Astrocyte (in vitro differentiated cells and primary cell): ENCODE data around the gene PTPRD. TPM values are rescaled to one million over a fixed set of nuclear protein-coding genes. Genes with fewer than 3 reads are reported as not detected.
A peak's percentile ranks its signal among the peaks of the same experiment; 100 is the strongest.

ENCODE experiments used
- DNase-seq: peaks from one replicate; pipeline ENCODE4 v3.0.0-alpha.2; 2010; ENCODE audit warnings: low read depth
- FAIRE-seq: peaks from 2 replicates; lab custom pipeline; 2011; peaks lifted over from hg19 to GRCh38; lab: Jason Lieb, UNC
- H2AFZ ChIP-seq: 2 replicates; pipeline ENCODE4 v1.6.0; 2012; ENCODE audit warnings: low read depth, low read length, inconsistent platforms
- H3K27ac ChIP-seq: 2 replicates; pipeline ENCODE4 v1.5.1; 2011; ENCODE audit warnings: low read depth, low read length, inconsistent platforms
- H3K27me3 ChIP-seq: 2 replicates; pipeline ENCODE4 v1.6.0; 2011; ENCODE audit warnings: low read length, inconsistent platforms; ENCODE audit not compliant: insufficient read depth
- H3K36me3 ChIP-seq: 2 replicates; pipeline ENCODE4 v1.5.1; 2011; ENCODE audit warnings: low read length, inconsistent platforms; ENCODE audit not compliant: insufficient read depth
- H3K4me1 ChIP-seq: 2 replicates; pipeline ENCODE4 v1.5.1; 2011; ENCODE audit warnings: low read length, inconsistent platforms; ENCODE audit not compliant: insufficient read depth
- H3K4me2 ChIP-seq: 2 replicates; pipeline ENCODE4 v1.6.0; 2012; ENCODE audit warnings: low read length, inconsistent platforms
- H3K4me3 ChIP-seq: 2 replicates; pipeline ENCODE4 v1.5.1; 2011; ENCODE audit warnings: low read depth, mild to moderate bottlenecking, low read length, inconsistent platforms; ENCODE audit not compliant: insufficient read depth
- H3K79me2 ChIP-seq: 2 replicates; pipeline ENCODE4 v1.6.0; 2012; ENCODE audit warnings: mild to moderate bottlenecking, low read length, inconsistent platforms; ENCODE audit not compliant: insufficient read depth
- H3K9ac ChIP-seq: 2 replicates; pipeline ENCODE4 v1.6.0; 2012; ENCODE audit warnings: mild to moderate bottlenecking, low read length, inconsistent platforms
- H3K9me3 ChIP-seq: 2 replicates; pipeline ENCODE4 v1.5.1; 2012; ENCODE audit warnings: low read depth, mild to moderate bottlenecking, low read length, inconsistent platforms; ENCODE audit not compliant: insufficient read depth
- H4K20me1 ChIP-seq: 2 replicates; pipeline ENCODE4 v1.6.0; 2012; ENCODE audit warnings: low read length, inconsistent platforms; ENCODE audit not compliant: insufficient read depth
- H3K27ac Mint-ChIP-seq: one replicate; pipeline ENCODE4 v1.8.0; 2021; ENCODE audit warnings: mild to moderate bottlenecking, mixed read lengths; ENCODE audit not compliant: unreplicated experiment
- H3K27me3 Mint-ChIP-seq: one replicate; pipeline ENCODE4 v1.8.0; 2021; ENCODE audit warnings: low read depth, mixed read lengths; ENCODE audit not compliant: unreplicated experiment
- H3K36me3 Mint-ChIP-seq: one replicate; pipeline ENCODE4 v1.8.0; 2021; ENCODE audit warnings: low read depth, mixed read lengths; ENCODE audit not compliant: unreplicated experiment
- H3K4me1 Mint-ChIP-seq: one replicate; pipeline ENCODE4 v1.8.0; 2021; ENCODE audit warnings: low read depth, mixed read lengths; ENCODE audit not compliant: unreplicated experiment
- H3K4me3 Mint-ChIP-seq: one replicate; pipeline ENCODE4 v1.8.0; 2021; ENCODE audit warnings: mild to moderate bottlenecking, moderate library complexity, mixed read lengths; ENCODE audit not compliant: unreplicated experiment
- H3K9me3 Mint-ChIP-seq: one replicate; pipeline ENCODE4 v1.8.0; 2021; ENCODE audit warnings: mild to moderate bottlenecking, mixed read lengths; ENCODE audit not compliant: unreplicated experiment
- EZH2 ChIP-seq: IDR thresholded peaks from 2 replicates; pipeline ENCODE4 v1.6.1; 2012; ENCODE audit warnings: mild to moderate bottlenecking, low read length, inconsistent platforms; ENCODE audit not compliant: insufficient read depth
- total RNA-seq: library from RNA; stranded (reverse); gene quantifications from 2 replicates; pipeline ENCODE4 v1.2.1, GENCODE V29; 2021
- TF ChIP-seq, protein P1 (sequence below): IDR thresholded peaks from 2 replicates; pipeline ENCODE4 v1.5.1; 2011; ENCODE audit warnings: low read depth, mild to moderate bottlenecking, inconsistent platforms, low read length, moderate library complexity; ENCODE audit not compliant: insufficient read depth

PTPRD gene
- total RNA-seq, 1 donor from 2014 or later, result 88.1 TPM

DNA sequence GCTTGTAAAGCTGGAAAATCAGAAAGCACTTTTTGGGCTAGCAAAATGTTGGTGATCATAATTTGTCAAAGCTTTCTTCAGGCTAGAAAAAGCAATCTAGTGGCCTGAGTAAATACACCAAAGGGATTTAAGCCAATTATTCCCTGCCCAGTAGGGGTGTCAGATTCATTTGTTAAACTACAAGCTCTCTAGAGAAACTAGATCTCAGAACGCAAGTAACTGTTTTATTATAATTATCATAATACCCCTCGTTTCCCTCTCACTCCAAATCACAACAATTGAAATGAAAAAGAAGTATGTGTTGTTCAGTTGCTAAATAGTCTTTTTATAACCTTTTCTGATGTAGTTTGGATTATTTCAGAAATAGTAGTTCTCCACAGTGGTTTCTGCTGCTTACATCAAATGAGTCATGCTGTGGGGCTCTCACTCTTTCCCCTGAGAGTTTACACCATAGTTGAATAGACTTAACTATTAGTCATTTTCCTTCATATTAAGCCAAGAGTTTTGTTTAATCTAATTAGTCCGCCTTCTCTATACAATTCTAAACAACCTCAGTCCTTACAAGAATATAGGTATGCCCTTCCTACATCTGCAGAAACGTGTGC is 1894.6 kb downstream of the PTPRD start:
- FAIRE-seq (no peak), DNase-seq (peak; percentile 86)
- Histone ChIP-seq H3K27me3 (no peaks in the 10 kb centered on the region), H3K27ac (peak overlapping the region; percentile 32), H2AFZ (peak overlapping the region; percentile 38), H3K4me3 (peak overlapping the region; percentile 30), H3K9ac (peak overlapping the region; percentile 38), H3K4me1 (peaks cover 10% of the 10 kb centered on the region), H4K20me1 (no peaks in the 10 kb centered on the region), H3K4me2 (peak overlapping the region; percentile 79), H3K79me2 (no peaks in the 10 kb centered on the region), H3K9me3 (no peaks in the 10 kb centered on the region), H3K36me3 (no peaks in the 10 kb centered on the region)
- no peak for TF ChIP-seq EZH2
- TF ChIP-seq, protein P1, sequence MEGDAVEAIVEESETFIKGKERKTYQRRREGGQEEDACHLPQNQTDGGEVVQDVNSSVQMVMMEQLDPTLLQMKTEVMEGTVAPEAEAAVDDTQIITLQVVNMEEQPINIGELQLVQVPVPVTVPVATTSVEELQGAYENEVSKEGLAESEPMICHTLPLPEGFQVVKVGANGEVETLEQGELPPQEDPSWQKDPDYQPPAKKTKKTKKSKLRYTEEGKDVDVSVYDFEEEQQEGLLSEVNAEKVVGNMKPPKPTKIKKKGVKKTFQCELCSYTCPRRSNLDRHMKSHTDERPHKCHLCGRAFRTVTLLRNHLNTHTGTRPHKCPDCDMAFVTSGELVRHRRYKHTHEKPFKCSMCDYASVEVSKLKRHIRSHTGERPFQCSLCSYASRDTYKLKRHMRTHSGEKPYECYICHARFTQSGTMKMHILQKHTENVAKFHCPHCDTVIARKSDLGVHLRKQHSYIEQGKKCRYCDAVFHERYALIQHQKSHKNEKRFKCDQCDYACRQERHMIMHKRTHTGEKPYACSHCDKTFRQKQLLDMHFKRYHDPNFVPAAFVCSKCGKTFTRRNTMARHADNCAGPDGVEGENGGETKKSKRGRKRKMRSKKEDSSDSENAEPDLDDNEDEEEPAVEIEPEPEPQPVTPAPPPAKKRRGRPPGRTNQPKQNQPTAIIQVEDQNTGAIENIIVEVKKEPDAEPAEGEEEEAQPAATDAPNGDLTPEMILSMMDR, result no peak
- H3K27me3 Mint-ChIP-seq, result no peaks in the 10 kb centered on the region
- no peak overlapping the region for H3K4me3 Mint-ChIP-seq
- H3K9me3 Mint-ChIP-seq, result no peaks in the 10 kb centered on the region
- H3K36me3 Mint-ChIP-seq, result no peaks in the 10 kb centered on the region
- peaks cover 36% of the 10 kb centered on the region for H3K4me1 Mint-ChIP-seq
- peak overlapping the region; percentile 49 for H3K27ac Mint-ChIP-seq

DNA sequence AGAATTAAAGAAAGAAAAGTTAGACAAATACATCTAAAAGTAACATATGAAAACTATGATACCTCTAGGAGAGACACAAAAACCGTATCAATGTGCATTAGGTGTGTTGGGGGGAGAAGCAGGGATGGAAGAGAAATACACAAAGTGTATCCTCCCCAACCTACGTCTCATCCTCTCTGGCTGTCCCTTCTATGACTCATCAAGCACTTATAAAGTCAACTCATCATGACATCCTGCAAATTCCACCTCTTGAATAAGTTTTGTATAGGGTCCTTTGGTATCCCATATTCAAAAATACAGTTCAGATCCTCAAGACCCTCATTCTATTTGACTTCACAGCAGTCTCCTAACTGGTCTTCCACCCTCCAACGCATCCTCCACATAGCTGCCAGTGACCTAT is 1895.7 kb downstream of the PTPRD start:
- Histone ChIP-seq H3K9ac (no peak overlapping the region), H3K4me2 (no peak overlapping the region), H3K4me3 (no peak overlapping the region), H2AFZ (no peak overlapping the region), H3K9me3 (no peaks in the 10 kb centered on the region), H3K79me2 (no peaks in the 10 kb centered on the region), H3K36me3 (no peaks in the 10 kb centered on the region), H4K20me1 (no peaks in the 10 kb centered on the region), H3K27me3 (no peaks in the 10 kb centered on the region), H3K27ac (no peak overlapping the region), H3K4me1 (peaks cover 10% of the 10 kb centered on the region)
- no peaks in the 10 kb centered on the region for H3K27me3 Mint-ChIP-seq
- no peak overlapping the region for H3K4me3 Mint-ChIP-seq
- peaks cover 36% of the 10 kb centered on the region for H3K4me1 Mint-ChIP-seq
- no peak for FAIRE-seq
- peak overlapping the region; percentile 10 for H3K27ac Mint-ChIP-seq
- no peaks in the 10 kb centered on the region for H3K9me3 Mint-ChIP-seq
- DNase-seq, result peak; percentile 7
- no peak for TF ChIP-seq EZH2
- TF ChIP-seq, protein P1, result no peak
- no peaks in the 10 kb centered on the region for H3K36me3 Mint-ChIP-seq

DNA sequence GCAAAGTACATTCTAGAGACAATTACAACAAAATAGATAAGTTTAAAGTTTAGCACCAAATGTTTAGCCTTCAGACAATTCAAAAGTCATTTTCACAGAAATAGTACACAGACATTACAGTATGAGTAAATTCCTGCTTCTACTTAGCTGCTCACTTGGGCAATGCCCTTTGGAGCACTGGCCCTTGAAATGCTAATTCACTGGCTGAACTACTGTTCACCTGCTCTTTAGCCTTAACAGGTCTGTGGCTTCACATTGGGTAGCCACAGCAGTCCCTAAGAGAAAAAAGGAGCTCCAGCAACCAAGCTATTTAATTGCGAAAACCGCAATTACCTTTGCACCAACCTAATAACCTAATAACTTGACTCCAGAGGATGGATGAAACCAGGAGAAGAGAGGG is 1897.0 kb downstream of the PTPRD start:
- no peak overlapping the region for H3K27ac ChIP-seq
- H3K9ac ChIP-seq, result no peak overlapping the region
- Mint-ChIP-seq H3K27ac (no peak overlapping the region), H3K4me3 (no peak overlapping the region), H3K9me3 (no peaks in the 10 kb centered on the region), H3K36me3 (no peaks in the 10 kb centered on the region), H3K4me1 (peaks cover 36% of the 10 kb centered on the region), H3K27me3 (no peaks in the 10 kb centered on the region)
- H3K27me3 ChIP-seq, result no peaks in the 10 kb centered on the region
- no peaks in the 10 kb centered on the region for H3K9me3 ChIP-seq
- no peaks in the 10 kb centered on the region for H3K79me2 ChIP-seq
- H3K36me3 ChIP-seq, result no peaks in the 10 kb centered on the region
- no peak overlapping the region for H3K4me2 ChIP-seq
- DNase-seq, result no peak
- H2AFZ ChIP-seq, result no peak overlapping the region
- no peak for FAIRE-seq
- peaks cover 10% of the 10 kb centered on the region for H3K4me1 ChIP-seq
- TF ChIP-seq EZH2, result no peak
- TF ChIP-seq, protein P1, result no peak
- H3K4me3 ChIP-seq, result no peak overlapping the region
- no peaks in the 10 kb centered on the region for H4K20me1 ChIP-seq
